Mesothelial cell of epicardium (in vitro differentiated cells): ENCODE results near the gene MUC4. TPM values are rescaled to one million over a fixed set of nuclear protein-coding genes. Genes with fewer than 3 reads are reported as not detected.

Experiments
- DNase-seq, 2 experiments: peaks; one replicate each; pipeline ENCODE4 v3.0.0; 2021; ENCODE audit warnings: low spot score in 2 of 2; ENCODE audit not compliant: unreplicated experiment in 2 of 2
- H3K27ac Mint-ChIP-seq: 2 replicates; pipeline ENCODE4 v1.8.0; 2021; ENCODE audit warnings: mixed read lengths
- H3K27me3 Mint-ChIP-seq: 2 replicates; pipeline ENCODE4 v1.8.0; 2021; ENCODE audit warnings: low read depth, mixed read lengths
- H3K36me3 Mint-ChIP-seq: 2 replicates; pipeline ENCODE4 v1.8.0; 2021; ENCODE audit warnings: mixed read lengths
- H3K4me1 Mint-ChIP-seq: 2 replicates; pipeline ENCODE4 v1.8.0; 2021; ENCODE audit warnings: mixed read lengths
- H3K4me3 Mint-ChIP-seq: 2 replicates; pipeline ENCODE4 v1.8.0; 2021; ENCODE audit warnings: mild to moderate bottlenecking, moderate library complexity, mixed read lengths
- H3K9me3 Mint-ChIP-seq: 2 replicates; pipeline ENCODE4 v1.8.0; 2021; ENCODE audit warnings: mixed read lengths
- microRNA-seq: library from miRNA; unstranded; fragments of <30 nt; microRNA quantifications from one replicate; pipeline ENCODE4 v1.2.0, GENCODE V29; 2021; ENCODE audit warnings: inconsistent platforms, mixed read lengths
- total RNA-seq: library from RNA; stranded (reverse); gene quantifications from 3 replicates; pipeline ENCODE4 v1.2.1, GENCODE V29; 2021
- TF ChIP-seq, protein P1 (sequence below): fragments of 200-600 bp; sonication (generic); IDR thresholded peaks from one replicate; pipeline ENCODE4 v1.5.0; 2021; ENCODE audit warnings: antibody characterized with exemption; ENCODE audit not compliant: unreplicated experiment

Gene MUC4
- total RNA-seq, 1 donor from 2014 or later: 0.96 TPM

GRCh38 chr3:195699860-195700259 is 111.9 kb downstream of the MUC4 start:
- H3K4me3 Mint-ChIP-seq: no peak overlapping the region
- no peak for DNase-seq
- H3K36me3 Mint-ChIP-seq: peaks cover 19% of the 10 kb centered on the region
- TF ChIP-seq, protein P1, sequence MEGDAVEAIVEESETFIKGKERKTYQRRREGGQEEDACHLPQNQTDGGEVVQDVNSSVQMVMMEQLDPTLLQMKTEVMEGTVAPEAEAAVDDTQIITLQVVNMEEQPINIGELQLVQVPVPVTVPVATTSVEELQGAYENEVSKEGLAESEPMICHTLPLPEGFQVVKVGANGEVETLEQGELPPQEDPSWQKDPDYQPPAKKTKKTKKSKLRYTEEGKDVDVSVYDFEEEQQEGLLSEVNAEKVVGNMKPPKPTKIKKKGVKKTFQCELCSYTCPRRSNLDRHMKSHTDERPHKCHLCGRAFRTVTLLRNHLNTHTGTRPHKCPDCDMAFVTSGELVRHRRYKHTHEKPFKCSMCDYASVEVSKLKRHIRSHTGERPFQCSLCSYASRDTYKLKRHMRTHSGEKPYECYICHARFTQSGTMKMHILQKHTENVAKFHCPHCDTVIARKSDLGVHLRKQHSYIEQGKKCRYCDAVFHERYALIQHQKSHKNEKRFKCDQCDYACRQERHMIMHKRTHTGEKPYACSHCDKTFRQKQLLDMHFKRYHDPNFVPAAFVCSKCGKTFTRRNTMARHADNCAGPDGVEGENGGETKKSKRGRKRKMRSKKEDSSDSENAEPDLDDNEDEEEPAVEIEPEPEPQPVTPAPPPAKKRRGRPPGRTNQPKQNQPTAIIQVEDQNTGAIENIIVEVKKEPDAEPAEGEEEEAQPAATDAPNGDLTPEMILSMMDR: no peak
- H3K27ac Mint-ChIP-seq: no peak overlapping the region
- H3K27me3 Mint-ChIP-seq: no peaks in the 10 kb centered on the region
- H3K9me3 Mint-ChIP-seq: no peaks in the 10 kb centered on the region
- H3K4me1 Mint-ChIP-seq: peaks cover 7% of the 10 kb centered on the region

DNA sequence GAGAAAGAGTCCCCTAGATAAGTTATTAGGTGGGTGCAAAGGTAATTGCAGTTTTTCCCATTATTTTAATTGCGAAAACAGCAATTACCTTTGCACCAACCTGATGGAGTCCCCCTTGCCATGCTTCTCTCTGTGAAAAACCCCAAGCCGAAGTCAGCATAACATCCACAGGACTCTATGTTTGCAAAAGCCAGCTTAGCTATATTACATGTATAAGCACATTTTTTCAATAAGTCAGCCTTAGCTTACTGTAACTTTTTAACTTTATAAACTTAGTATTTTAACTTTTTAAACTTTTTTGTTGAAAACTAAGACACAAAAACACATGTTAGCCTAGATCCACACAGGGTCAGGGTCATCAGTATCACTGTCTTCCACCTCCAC is 112.3 kb downstream of the MUC4 start:
- no peaks in the 10 kb centered on the region for H3K27me3 Mint-ChIP-seq
- peaks cover 7% of the 10 kb centered on the region for H3K4me1 Mint-ChIP-seq
- TF ChIP-seq, protein P1: no peak
- no peak overlapping the region for H3K27ac Mint-ChIP-seq
- no peaks in the 10 kb centered on the region for H3K9me3 Mint-ChIP-seq
- peaks cover 19% of the 10 kb centered on the region for H3K36me3 Mint-ChIP-seq
- H3K4me3 Mint-ChIP-seq: no peak overlapping the region
- DNase-seq: no peak

DNA sequence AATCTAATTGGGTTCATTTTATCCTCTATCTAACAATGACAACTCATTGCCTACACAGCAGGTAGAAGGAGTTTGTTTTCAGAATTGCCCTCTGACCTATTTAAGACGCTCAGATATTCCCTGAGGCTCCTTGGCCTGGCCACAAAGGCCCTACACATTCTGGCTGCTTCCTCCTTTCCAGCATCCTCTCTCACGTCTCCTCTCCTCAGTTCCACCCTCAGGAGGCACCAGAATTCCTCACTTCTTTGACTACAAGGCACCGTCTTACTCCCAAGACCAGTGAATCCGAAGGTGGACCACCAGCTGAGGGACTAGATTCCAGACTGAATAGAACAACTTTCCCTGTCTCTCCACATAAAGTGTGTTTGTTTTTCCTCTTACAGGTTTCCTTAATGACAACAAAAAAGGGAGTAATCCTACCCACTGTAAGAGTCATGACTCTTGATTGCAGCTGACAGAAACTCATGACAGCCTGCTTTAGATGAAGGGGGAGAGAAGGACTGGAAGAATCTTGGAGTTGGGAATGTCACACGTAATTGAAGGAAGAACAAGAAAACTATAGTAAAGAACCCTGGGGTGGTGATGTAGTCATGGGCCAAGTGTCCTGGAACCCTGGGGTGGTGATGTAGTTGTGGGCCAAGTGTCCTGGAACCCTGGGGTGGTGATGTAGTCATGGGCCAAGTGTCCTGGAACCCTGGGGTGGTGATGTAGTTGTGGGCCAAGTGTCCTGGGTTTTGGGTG is 112.9 kb downstream of the MUC4 start:
- Mint-ChIP-seq H3K27me3 (no peaks in the 10 kb centered on the region), H3K4me3 (no peak overlapping the region), H3K27ac (no peak overlapping the region), H3K36me3 (peaks cover 23% of the 10 kb centered on the region), H3K9me3 (no peaks in the 10 kb centered on the region), H3K4me1 (peaks cover 7% of the 10 kb centered on the region)
- TF ChIP-seq, protein P1: no peak
- no peak for DNase-seq

DNA sequence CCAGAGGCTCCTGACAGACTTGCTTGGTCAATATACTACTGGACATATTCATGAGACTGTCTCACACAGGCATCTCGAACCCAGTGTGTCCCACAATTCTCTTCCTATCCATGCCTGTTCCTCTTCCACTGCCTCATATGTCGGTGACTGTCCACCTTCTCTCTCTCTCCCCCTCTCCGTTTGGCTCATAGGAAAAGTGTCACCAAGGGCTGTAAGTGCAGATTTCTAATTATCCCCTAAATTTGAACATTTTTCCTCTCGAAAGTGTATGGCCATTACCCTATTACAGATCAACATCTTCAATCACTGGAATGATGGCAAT is 113.4 kb downstream of the MUC4 start:
- peaks cover 26% of the 10 kb centered on the region for H3K36me3 Mint-ChIP-seq
- H3K27me3 Mint-ChIP-seq: no peaks in the 10 kb centered on the region
- no peak for DNase-seq
- no peak overlapping the region for H3K27ac Mint-ChIP-seq
- TF ChIP-seq, protein P1: no peak
- peaks cover 7% of the 10 kb centered on the region for H3K4me1 Mint-ChIP-seq
- H3K4me3 Mint-ChIP-seq: no peak overlapping the region
- H3K9me3 Mint-ChIP-seq: no peaks in the 10 kb centered on the region

- Mint-ChIP-seq H3K27me3 (no peaks in the 10 kb centered on the region), H3K4me1 (peaks cover 7% of the 10 kb centered on the region), H3K9me3 (no peaks in the 10 kb centered on the region), H3K36me3 (peaks cover 29% of the 10 kb centered on the region), H3K27ac (no peak overlapping the region), H3K4me3 (no peak overlapping the region)
- TF ChIP-seq, protein P1: no peak
- no peak for DNase-seq
These were observed 114.0 kb downstream of the MUC4 start for GRCh38 chr3:195697582-195698324.

Small RNA genes within 50 kb of the gene (microRNA-seq; reads per million reads assigned to microRNA genes)
- not detected for gene MIR570

Other genes starting within 250 kb of the MUC4 start
- 0.63 to 1.2 TPM (median 0.86 TPM) in 3 replicates for gene APOD, start 228.0 kb downstream of the MUC4 start, total RNA-seq
- gene MUC20, start 91.0 kb downstream of the MUC4 start, total RNA-seq: 8.7 to 11.7 TPM (median 9.4 TPM) in 3 replicates
- gene TNK2, start 96.6 kb upstream of the MUC4 start, total RNA-seq: 45.8 to 49.1 TPM (median 47.6 TPM) in 3 replicates